ENCODE data around the gene LEMD3.

- TF ChIP-seq GATA2 (IDR thresholded peaks at IDR 0.05; ENCODE audit: low read depth, low read length) (no peak), GATA3 (IDR thresholded peaks at IDR 0.05; ENCODE audit: low read depth, low read length) (no peak)
Observed at GRCh38 chr12:65276916-65277530, 107.6 kb downstream of the LEMD3 start.
